ENCODE results near the gene EEF1A2.

Gene EEF1A2

DNA sequence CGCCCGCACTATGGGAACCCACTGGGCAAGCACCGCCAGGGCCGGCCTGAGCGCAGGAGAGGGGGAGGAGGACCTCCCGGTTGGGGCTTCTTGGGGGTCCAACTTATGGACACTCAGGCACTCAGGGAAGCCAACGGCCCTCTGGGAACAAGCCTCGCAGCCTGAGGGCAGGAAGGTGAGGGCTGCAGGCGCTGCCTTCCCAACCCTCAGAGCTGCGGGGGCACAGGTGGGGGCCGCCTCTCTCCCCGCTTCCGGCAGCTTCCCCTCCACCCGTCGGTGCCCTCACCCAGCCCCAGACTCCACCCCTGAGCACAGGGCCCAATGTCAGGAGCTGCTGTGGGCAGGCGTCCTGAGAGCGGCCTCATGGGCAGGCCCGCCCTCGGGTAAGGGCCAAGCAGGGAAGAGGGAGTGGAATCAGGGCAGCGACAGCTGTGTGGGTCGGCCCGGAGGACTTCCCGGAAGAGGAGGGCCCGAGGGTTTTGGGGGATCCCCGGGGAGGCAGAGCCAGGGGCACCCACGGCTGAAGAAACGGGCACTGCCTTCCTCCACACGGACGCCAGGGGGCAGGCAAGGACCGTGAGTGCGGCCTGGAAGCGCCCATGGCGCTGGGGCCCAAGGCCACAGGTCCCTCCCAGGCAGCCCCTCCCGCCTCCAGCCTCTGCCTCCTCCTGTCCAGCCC, 38.8 kb upstream of the EEF1A2 start:
- peak; percentile 87 for DNase-seq (ENCODE audit: low read depth in 1 of 2, low spot score in 1 of 2)

DNA sequence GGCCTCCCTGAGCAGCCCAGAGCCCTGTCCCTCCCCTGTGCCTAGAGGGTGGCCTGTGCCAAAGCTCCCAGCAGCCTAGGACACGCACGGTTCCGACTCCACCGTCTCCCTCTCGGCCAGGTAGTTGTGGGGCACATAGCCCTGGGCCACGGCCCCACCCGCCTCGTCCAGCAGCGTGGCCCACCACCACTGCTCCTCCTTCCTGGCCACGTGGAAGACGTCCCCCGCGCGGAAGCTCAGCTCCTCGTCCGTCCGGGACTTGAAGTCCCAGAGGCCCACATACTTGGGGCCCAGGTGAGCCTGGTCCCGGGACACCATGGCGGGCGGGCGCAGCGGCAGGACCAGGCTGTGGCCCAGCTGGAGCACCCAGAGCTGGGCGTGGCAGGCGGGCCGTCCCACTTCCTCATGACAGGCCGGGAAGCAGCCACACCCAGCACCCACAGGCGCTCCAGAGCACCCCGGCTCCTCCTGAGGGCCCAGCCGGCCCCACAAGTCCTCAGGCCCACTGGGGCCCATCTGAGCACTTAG, 38.2 kb upstream of the EEF1A2 start, which contains the start of gene PTK6:
PTK6 (minus strand) TSS at position 380 of the 528 bp plus-strand sequence; CDS start at position 318, 62 bp downstream.
- no peak for DNase-seq (ENCODE audit: low read depth in 1 of 2, low spot score in 1 of 2)

DNA sequence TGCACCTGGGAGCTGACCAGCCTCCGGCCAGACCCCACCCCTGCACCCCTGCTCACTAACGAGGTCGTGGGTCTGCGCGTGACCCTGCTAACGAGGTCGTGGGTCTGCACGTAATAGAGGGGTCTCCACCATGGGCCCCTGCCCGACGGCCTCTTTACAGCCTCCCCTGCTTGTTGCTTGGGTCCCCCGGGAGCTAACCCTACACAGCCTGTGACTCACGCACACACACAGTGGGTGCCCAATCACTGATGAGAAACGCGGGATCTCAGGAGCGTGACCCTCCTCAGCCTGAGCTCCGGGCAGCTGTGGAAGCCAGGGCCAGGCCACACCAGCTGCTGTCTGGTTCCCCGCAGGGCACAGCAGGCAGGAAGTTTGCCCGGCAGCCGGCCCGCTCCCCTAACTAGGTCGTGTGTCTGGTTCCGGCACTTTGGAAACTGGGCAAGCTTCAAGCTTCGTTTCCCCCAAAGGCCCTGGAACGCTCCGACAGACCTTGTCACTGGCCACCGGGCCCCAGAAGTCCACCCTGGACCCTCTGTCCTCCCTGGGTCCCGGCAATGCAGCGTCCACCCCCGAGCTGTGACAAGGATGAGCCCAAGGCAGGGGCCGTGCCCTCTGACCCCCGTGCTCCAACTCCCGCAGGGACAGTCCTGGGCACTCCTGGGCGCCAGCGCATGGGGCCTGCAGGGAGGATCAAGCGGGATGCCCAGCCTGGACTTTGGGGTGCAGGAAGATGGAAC, 37.5 kb upstream of the EEF1A2 start:
- DNase-seq (ENCODE audit: low read depth in 1 of 2, low spot score in 1 of 2), result no peak

DNA sequence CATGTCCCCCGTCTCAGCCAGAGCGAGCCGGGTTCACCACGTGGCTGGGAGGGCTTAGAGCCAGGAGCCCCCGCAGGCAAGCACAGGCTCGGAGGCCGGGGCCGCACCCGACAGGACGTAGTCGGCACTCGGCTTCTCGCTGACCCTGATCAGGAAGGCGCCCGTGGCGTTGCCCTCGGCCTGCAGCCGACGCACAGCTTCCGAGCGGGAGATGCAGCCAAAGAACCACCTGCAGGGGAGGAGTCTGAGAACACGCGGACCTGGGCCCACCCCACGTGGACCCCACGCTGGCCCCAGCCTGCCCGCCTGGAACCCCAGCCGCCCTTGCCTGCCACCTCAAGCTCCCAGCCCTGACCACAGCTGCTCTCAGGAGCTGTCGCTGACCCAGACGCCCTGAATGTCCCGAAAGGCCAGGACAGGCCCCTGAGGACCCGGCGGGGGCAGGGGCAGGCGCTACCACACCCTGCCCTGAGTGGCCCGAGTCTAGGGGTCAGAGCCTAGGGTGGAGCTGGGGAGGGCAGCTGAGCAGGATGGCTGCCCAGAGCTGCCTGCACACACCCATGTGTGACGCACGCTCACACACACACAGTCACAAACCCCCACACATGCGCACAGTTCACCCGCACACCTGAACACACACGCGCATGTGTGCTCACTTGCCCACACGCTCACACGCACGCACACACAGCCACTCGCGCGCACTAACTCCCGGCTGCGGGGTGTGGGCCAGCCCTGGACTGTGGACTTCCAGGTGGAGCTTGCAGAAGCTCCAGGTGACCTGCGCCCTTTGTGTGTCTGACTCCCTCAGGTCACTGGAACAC, 36.2 kb upstream of the EEF1A2 start:
- no peak for DNase-seq (ENCODE audit: low read depth in 1 of 2, low spot score in 1 of 2)

DNA sequence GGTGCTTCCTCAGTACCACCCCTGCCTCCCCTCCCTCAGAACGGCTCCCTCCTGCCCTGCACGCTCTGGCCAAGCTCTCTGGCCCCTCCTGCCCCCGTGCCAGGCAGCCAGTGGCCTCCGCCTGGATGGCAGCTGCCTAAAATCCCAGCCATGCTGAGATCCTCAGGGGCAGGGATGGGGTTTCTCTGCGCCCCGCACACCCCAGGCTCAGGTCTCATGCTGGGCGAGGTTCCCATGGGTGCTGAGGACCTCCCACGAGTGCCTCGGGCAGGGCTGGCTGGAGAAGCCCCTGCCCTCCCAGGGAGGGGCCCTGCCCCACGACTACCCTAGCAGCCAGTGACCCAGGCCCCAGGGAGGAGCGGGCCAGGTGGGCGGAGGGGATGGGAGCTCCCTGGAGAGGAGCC, 35.5 kb upstream of the EEF1A2 start:
- no peak for DNase-seq (ENCODE audit: low read depth in 1 of 2, low spot score in 1 of 2)

DNA sequence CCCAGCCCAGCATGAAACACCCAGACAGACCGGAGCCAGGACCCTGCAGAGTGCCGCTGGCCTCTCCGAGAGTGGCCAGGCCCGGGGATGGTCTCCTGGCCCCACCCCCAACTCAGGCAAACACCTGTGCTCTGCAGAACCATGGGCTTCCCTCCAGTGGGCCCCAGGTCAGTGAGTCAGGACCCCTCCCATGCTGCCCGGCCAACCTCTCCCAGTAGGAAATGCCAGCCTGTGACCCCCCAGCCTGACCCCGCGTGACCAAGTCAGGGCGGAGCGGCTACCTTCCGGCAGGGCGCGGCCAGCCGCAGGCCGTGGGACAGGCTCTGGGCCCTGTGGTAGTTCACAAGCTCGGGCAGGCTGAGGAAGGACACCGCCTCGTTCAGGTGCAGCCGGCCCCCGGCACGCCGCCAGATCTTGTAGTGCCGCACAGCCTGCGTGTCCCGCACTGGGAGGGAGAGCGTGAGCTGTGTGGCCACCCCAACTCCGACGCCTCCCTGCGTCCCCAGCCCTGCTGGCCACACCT, 35.0 kb upstream of the EEF1A2 start:
- no peak for DNase-seq (ENCODE audit: low read depth in 1 of 2, low spot score in 1 of 2)

DNA sequence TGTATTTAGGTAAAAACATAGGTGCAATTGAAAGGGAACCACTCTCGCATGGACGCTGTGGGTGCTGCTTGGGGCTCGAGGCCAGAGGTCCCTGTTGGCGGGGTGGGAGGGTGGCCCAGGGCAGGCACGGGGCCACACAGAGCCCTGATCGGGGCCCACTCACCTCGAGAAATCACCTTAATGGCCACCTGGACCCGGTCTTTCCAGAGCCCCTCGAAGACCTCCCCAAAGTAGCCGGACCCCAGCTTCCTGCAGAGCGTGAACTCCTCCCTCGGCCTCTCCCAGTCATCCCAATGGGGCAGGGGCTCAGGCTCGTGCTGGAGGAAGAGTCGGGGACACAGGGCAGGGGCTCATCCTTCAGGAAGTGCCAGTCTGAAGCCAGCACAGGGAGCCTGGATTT, 34.5 kb upstream of the EEF1A2 start:
- DNase-seq (ENCODE audit: low read depth in 1 of 2, low spot score in 1 of 2), result no peak

DNA sequence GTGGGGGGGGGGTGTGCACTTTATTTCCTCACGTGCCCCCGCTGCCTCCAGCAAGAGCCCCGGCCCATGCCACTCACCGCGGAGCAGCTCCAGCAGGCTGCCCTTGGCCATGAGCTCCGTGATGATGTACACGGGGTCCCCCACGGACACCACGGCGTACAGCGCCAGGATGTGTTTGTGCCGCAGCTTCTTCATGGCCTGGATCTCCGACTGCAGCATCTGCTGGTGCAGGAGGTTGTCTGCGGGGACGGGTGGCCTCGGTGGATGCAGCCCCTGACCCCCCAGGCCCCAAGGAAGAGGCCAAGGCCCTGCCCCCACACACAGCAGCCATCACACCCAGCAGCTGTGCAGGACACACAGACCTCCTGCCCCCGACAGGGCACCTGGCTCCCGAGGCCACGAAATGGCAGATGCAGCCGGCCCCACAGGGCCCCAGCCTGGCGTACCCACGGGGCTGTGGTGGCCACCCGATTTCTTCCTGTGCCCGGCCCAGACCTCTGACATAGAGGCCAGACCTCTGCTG, 33.6 kb upstream of the EEF1A2 start:
- DNase-seq (ENCODE audit: low read depth in 1 of 2, low spot score in 1 of 2), result no peak

DNA sequence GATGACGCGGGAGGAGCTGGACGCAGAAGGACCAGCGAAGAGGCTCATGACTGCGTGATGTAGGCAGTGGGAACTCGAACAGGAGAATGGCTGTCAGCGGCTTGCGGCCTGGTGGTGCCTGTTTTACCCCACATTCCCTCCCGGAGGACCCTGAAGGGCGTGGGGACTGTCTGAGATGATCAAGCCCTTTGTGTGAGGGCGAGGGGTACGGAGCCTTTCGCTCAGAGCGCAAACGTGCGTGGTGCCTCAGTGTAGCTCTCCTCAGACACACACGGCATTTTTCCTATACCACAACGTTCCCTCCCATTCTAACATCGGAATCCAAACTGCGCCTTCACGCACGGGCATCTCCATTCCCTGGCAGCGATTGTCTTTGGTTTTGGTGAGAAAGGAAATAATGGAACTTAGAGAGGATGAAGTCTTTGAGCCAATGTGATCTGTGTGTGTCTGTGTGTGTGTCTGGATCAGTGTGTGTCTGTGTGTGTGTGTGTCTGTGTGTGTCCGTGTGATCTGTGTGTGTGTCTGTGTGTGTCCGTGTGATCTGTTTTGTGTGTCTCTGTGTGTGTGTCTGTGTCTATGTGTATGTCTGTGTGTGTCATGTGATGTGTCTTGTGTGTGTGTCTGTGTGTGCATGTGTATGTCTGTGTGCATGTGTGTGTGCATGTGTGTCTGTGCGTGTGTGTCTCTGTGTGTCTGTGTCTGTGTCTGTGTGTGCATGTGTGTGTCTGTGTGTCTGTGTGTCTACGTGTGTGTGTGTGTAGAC, 33.0 kb upstream of the EEF1A2 start:
- no peak for DNase-seq (ENCODE audit: low read depth in 1 of 2, low spot score in 1 of 2)

DNA sequence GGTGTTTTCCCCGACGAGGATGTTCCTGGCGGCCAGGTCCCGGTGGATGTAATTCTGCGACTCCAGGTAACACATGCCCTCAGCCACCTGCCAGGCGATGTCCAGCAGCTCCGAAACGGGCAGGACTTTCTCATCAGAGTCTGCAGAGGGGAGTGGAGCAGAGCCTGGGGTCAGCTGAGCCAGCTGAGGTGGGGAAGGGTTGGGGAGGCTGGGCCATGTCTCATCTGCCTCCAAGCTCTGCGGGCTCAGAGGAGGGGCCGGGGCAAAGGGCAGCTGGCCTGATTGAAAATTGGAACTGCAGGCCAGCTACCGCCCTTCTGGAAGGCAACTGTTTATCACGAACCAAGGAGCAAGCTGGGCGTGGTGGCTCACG, 31.9 kb upstream of the EEF1A2 start:
- DNase-seq (ENCODE audit: low read depth in 1 of 2, low spot score in 1 of 2), result no peak

DNA sequence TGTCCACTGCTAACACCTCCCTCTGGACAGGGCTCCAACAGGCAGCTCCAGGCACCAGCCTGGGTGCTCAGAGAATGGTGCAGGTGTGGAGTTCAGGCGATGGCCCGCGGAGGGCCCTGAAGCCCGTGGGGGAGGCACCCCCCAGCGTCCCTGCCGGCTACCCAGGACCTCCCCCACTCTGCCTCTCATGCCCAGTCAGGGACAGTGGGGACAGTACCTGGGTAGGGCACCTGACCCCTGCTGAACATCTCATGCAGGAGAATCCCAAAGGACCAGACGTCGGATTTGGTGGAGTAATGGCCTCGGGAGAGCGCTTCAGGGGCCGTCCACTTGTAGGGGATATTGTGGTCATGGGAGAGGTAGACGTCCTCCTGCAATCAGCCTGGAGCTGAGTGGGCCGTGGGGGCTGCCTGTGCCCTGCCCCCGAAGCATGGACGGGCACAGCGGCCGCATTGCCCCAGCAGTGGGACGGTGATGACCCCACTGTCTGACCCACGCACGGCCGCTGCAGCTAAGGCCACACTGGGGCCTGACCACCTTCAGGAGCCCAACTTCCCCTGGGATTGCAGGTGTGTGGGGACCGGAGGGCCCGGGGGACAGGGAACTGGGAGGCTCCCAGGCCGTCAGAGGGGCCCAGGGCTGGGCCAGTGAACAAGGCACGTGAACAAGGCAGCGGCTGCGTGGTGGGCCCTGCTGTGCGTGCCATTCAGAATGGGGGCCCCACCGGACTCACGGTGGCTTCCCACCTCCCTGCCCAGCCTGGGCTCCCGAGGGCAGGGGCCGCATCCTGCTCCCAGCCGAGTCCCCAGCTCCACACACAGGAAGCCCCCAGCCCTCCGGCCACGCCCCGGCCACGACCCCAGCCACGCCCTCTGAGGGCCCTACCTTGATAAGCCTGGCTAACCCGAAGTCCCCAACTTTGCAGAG, 31.2 kb upstream of the EEF1A2 start:
- no peak for DNase-seq (ENCODE audit: low read depth in 1 of 2, low spot score in 1 of 2)

DNA sequence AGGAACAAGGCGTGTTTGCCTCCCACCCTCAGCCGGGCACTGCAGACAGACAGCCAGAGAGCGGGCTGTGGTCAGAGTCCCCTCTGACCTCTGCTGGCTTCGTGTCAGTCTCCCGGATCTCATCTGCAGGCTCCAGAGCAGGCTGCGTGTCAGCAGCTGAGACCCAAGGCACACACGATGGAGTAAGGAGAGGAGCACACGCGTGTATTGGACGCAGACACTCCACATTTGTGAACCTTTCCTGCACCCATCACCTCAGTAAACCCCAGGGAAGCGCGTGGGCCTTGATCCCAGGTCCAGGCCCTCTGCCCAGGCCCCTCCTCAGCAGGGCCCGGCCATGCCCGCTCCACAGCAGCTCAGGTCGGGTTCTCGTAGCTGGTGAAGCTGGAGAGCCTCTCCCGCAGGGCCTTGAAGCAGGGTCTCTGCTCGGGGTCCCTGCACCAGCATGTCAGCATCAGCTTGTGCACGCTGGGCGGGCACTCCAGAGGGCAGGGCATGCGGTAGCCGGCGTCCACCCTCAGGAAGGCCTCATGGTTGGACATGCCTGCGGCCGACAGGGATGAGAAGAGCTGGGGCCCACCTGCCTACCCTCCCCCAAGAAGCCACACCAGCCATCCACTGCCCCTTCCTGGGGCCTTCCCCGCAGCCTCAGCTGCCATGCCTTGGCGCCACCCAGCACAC, 30.4 kb upstream of the EEF1A2 start:
- no peak for DNase-seq (ENCODE audit: low read depth in 1 of 2, low spot score in 1 of 2)

DNA sequence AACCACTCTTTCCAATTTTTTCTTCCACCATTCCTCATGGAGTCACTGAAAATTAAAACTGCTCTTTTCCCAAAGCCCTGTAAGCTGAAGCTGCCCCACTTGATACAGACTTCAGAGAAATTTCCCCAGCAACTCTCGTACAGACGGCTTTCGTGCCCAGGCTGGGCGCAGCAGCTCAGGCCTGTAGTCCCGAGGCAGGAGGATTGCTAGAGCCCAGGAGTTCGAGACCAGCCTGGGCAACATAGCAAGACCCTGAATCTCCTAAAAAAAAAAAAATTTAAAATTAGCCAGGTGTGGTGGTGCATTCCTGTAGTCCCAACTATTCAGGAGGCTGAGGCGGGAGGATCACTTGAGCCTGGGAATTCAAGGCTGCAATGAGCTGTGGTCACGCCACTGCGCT, 28.3 kb upstream of the EEF1A2 start:
- no peak for DNase-seq (ENCODE audit: low read depth in 1 of 2, low spot score in 1 of 2)

DNA sequence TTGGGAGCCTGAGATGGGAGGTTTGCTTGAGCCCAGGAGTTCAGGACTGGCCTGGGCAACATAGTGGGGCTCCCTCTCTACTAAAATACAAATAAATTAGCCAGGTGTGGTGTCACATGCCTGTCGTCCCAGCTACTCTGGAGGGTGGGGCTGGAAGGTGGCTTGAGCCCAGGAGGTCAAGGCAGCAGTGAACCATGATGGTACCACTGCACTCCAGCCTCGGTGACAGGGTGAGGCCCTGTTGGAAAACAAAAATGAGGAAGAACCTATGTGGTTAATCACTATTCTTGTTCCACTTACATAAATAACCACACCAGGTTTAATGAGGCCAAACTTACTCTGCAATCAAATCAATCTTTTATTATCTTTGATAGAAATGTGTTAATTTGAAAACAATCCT, 27.1 kb upstream of the EEF1A2 start:
- no peak for DNase-seq (ENCODE audit: low read depth in 1 of 2, low spot score in 1 of 2)

DNA sequence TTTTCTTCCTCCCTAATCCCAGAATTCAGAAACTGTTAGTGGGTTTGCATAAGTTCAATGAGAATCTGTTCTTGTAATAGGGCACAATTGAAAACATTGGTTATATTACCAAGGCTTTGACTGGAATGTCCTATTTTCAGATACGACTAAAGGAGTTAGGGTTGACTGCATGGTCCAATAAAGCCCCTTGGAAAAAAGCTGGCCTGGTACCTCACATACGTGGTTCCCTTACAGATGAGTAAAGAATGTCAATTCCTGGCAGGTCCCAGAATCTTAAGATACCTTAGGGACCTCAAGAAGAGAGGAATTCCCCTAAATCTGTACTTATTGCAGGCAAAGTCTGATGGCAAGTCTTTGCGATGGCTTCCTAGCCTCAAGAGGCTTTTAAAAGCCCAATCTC, 26.3 kb upstream of the EEF1A2 start:
- no peak for DNase-seq (ENCODE audit: low read depth in 1 of 2, low spot score in 1 of 2)

DNA sequence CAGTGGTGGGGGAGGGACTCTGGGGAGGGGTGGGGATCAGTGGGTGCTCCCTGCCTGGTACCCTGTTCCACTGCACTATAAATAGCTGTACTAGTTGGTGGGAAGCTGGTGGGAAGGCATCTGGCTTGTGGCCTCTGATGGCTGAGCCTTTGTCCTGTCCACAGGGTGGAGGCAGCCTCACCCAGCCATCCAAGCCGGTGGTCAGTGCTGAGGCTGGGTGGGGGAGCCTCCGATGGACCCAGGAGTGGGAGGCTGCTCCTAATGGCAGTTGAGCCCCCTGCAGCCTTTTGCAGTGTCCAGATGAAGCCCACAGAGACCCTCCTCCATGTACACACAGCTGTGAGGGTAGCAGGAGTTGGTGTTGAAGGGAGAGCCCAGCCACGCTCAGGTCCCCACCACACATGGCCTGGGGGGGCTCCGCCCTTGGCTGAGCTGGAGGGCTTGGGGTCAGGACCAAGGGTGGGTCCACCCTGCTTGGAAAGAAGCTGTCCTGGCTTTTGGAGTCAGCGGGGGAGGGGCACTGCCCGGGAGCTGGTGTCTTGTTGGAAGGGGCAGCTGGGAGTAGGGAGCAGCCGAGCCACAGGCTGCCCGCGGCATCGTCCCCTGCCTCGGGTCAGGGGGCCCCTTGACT, 24.2 kb upstream of the EEF1A2 start:
- no peak for DNase-seq (ENCODE audit: low read depth in 1 of 2, low spot score in 1 of 2)

DNA sequence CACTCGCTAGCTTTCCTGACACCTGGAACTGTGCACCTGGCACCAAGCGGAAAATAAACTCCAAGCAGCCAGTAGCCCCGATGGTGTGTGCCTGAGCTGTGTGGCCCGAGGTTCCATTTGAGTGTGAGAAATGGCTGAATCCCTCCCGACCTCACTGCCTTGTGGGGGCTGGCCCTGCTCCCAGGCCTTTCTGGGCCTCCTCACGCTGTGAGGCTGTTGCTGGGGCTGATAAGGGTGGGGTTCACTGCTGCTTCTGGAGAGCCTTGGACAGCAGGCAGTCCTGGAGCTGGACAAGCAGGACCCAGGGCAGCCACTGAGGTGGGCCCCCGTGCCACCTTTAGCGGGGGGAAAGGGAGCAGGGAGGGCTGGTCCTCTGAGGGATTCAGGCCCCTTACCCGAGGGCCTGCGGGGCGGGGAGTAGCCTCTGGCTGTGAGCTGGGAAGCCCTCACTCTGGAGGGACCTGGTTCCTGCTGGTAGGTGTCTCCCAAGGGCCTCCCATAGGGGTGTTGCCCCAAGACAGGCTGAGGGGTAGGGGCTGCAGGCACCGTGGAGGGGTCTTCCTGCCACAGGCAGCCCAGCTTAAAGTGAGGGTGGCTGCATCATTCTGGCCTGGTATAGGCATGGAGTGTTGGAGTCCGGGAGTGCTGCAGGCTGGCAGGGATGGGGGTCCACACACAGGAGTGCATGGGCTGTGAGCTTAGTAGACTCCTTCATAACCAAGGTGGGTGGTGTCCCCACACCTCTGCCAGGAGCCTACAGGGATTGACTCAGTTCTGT, 23.4 kb upstream of the EEF1A2 start:
- no peak for DNase-seq (ENCODE audit: low read depth in 1 of 2, low spot score in 1 of 2)

DNA sequence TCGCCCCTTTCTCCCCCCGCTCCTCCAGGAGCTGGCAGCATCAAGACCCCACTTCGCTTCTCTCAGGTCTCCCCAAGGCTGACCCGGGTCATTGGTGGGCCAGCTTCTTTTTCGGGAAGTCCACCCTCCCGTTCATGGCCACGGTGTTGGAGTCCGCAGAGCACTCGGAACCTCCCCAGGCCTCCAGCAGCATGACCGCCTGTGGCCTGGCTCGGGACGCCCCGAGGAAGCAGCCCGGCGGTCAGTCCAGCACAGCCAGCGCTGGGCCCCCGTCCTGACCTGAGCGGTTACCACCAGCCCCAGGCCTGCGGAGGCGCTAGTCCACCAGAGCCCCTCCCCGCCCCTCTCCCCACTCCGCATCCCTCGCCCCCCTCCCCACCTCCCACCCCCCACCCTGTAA, 22.7 kb upstream of the EEF1A2 start:
- no peak for DNase-seq (ENCODE audit: low read depth in 1 of 2, low spot score in 1 of 2)
